MM.1S (cell line): ENCODE results near the gene ZCCHC7.

Source experiments
- EZH2 ChIP-seq: fragments of 300-600 bp; sonication (generic); optimal IDR thresholded peaks from 2 replicates; pipeline ENCODE3; 2017; ENCODE audit warnings: low read depth, mild to moderate bottlenecking, antibody characterized with exemption, low read length, mixed read lengths
- EZH2phosphoT487 ChIP-seq: fragments of 300-600 bp; sonication (generic); IDR thresholded peaks from 2 replicates; pipeline ENCODE4 v1.6.1; 2018; ENCODE audit warnings: antibody characterized with exemption, low read length
- TF ChIP-seq, protein P1 (sequence below): fragments of 300-600 bp; sonication (generic); IDR thresholded peaks from 2 replicates; pipeline ENCODE4 v1.5.1; 2016; ENCODE audit warnings: antibody characterized with exemption, low read length, mixed read lengths

DNA sequence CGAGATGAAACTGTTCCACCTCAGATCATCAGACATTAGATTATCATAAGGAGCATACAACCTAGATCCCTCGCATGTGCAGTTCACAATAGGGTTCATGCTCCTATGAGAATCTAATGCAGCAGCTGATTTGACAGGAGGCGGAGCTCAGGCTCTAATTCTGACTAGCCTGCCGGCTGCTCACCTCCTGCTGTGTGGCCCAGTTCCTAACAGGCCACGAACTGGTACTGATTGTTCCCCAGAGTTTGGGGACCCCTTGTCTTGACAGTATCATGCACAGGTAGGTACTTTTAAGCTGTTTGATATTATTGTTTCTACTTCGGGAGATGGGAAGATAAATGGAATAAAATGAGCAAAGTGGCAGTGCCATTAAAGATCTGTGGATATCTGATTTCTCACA, 66.9 kb downstream of the ZCCHC7 start:
- TF ChIP-seq, protein P1, sequence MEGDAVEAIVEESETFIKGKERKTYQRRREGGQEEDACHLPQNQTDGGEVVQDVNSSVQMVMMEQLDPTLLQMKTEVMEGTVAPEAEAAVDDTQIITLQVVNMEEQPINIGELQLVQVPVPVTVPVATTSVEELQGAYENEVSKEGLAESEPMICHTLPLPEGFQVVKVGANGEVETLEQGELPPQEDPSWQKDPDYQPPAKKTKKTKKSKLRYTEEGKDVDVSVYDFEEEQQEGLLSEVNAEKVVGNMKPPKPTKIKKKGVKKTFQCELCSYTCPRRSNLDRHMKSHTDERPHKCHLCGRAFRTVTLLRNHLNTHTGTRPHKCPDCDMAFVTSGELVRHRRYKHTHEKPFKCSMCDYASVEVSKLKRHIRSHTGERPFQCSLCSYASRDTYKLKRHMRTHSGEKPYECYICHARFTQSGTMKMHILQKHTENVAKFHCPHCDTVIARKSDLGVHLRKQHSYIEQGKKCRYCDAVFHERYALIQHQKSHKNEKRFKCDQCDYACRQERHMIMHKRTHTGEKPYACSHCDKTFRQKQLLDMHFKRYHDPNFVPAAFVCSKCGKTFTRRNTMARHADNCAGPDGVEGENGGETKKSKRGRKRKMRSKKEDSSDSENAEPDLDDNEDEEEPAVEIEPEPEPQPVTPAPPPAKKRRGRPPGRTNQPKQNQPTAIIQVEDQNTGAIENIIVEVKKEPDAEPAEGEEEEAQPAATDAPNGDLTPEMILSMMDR, result no peak
- no peak for TF ChIP-seq EZH2phosphoT487
- TF ChIP-seq EZH2, result no peak
